ENCODE measurements around the gene ADTRP. TPM values are rescaled to one million over a fixed set of nuclear protein-coding genes. Genes with fewer than 3 reads are reported as not detected.

The ADTRP gene
- total RNA-seq, 1 donor from 2014 or later: 0.68 TPM

DNA sequence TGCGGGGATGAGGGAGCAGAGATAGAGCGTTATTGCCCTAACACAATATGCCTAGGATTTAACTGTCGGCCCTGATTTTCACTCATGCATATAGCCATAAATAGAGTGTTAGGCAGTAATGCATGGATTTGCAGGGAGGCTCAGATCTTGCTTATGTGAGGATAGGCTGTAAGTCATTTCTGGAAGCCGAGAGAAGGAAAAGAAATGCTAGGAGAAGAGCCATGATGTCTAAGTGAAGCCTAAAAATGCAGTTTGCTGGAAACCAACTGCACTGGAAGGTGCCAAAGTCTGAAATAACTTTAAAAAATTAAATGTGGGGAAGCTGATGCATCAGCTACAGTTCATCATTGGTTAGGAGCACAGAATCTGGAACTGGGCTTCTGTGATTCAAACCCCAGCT is 54.3 kb downstream of the ADTRP start:
- FAIRE-seq: no peak
- no peak overlapping the region for H3K27ac ChIP-seq (ENCODE audit: low read depth, low read length)
- no peak overlapping the region for H3K4me2 ChIP-seq (ENCODE audit: low read length)
- H2AFZ ChIP-seq (ENCODE audit: low read depth, low read length): no peak overlapping the region
- no peaks in the 10 kb centered on the region for H3K9me3 ChIP-seq (ENCODE audit: insufficient read depth, low read depth, low read length)
- H3K9me3 Mint-ChIP-seq (ENCODE audit: unreplicated experiment): peaks cover 5% of the 10 kb centered on the region
- H3K36me3 ChIP-seq (ENCODE audit: insufficient read depth, low read length): no peaks in the 10 kb centered on the region
- no peaks in the 10 kb centered on the region for H4K20me1 ChIP-seq (ENCODE audit: insufficient read depth, low read length)
- peaks cover 2% of the 10 kb centered on the region for H3K36me3 Mint-ChIP-seq (ENCODE audit: low read depth, unreplicated experiment)
- H3K4me1 ChIP-seq (ENCODE audit: insufficient read depth, low read length): no peaks in the 10 kb centered on the region
- peaks cover 2% of the 10 kb centered on the region for H3K27me3 Mint-ChIP-seq (ENCODE audit: low read depth, unreplicated experiment)
- H3K27me3 ChIP-seq (ENCODE audit: insufficient read depth, low read length): no peaks in the 10 kb centered on the region
- H3K4me3 Mint-ChIP-seq (ENCODE audit: unreplicated experiment): no peak overlapping the region
- H3K79me2 ChIP-seq (ENCODE audit: insufficient read depth, low read length): no peaks in the 10 kb centered on the region
- no peak overlapping the region for H3K9ac ChIP-seq (ENCODE audit: low read length)
- no peak for DNase-seq (ENCODE audit: low read depth)
- H3K27ac Mint-ChIP-seq (ENCODE audit: unreplicated experiment): no peak overlapping the region
- H3K4me3 ChIP-seq (ENCODE audit: insufficient read depth, low read depth, low read length): no peak overlapping the region
- no peak for TF ChIP-seq EZH2 (IDR thresholded peaks at IDR 0.05; ENCODE audit: insufficient read depth, low read length)
- TF ChIP-seq, protein P1, sequence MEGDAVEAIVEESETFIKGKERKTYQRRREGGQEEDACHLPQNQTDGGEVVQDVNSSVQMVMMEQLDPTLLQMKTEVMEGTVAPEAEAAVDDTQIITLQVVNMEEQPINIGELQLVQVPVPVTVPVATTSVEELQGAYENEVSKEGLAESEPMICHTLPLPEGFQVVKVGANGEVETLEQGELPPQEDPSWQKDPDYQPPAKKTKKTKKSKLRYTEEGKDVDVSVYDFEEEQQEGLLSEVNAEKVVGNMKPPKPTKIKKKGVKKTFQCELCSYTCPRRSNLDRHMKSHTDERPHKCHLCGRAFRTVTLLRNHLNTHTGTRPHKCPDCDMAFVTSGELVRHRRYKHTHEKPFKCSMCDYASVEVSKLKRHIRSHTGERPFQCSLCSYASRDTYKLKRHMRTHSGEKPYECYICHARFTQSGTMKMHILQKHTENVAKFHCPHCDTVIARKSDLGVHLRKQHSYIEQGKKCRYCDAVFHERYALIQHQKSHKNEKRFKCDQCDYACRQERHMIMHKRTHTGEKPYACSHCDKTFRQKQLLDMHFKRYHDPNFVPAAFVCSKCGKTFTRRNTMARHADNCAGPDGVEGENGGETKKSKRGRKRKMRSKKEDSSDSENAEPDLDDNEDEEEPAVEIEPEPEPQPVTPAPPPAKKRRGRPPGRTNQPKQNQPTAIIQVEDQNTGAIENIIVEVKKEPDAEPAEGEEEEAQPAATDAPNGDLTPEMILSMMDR (IDR thresholded peaks at IDR 0.05; ENCODE audit: insufficient read depth, low read depth, low read length): no peak
- no peaks in the 10 kb centered on the region for H3K4me1 Mint-ChIP-seq (ENCODE audit: low read depth, unreplicated experiment)

DNA sequence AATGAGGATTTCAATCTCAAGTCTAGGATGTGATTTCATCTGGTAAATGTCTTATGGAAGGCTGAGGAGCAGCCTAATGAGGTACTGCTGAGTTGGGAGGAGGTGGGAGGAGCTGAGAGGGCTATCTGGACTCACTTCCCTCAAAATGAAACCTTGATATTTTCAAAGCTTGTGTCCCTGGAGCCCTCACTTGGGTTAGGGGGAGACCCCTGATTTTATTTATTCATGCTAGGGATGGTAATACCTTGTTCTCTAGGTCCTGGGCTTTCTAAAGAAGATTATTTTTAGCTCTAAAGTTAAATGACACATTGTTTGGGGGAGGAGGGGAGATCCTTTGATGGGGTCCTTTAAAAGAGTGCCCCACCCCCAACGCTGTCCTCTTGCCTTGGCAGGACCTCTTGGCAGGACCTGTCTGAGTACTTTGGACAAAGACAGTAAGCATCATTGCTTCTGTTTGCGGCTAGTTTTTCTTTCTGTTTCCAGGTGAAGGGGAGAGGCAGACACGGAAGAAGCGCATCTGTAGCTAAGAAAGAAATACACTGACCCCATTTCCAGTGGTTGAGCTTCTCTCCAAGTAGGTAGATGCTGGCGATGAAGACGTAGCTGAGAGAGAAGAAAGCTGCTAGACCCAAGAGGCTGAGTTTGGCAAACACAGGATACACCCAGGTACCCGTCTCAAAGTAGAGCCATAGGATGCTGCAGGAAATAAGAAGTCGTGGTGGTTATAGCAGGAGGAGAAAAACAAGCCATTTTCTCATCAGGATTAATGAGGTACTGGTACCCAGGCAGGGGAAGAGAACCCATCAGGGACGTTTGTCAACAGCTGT is 55.6 kb downstream of the ADTRP start:
- H2AFZ ChIP-seq (ENCODE audit: low read depth, low read length): no peak overlapping the region
- no peak overlapping the region for H3K4me2 ChIP-seq (ENCODE audit: low read length)
- Mint-ChIP-seq H3K36me3 (ENCODE audit: low read depth, unreplicated experiment) (peaks cover 2% of the 10 kb centered on the region), H3K9me3 (ENCODE audit: unreplicated experiment) (peaks cover 5% of the 10 kb centered on the region), H3K27me3 (ENCODE audit: low read depth, unreplicated experiment) (peaks cover 2% of the 10 kb centered on the region), H3K4me1 (ENCODE audit: low read depth, unreplicated experiment) (no peaks in the 10 kb centered on the region), H3K27ac (ENCODE audit: unreplicated experiment) (no peak overlapping the region), H3K4me3 (ENCODE audit: unreplicated experiment) (no peak overlapping the region)
- no peak overlapping the region for H3K27ac ChIP-seq (ENCODE audit: low read depth, low read length)
- no peaks in the 10 kb centered on the region for H3K4me1 ChIP-seq (ENCODE audit: insufficient read depth, low read length)
- no peaks in the 10 kb centered on the region for H3K36me3 ChIP-seq (ENCODE audit: insufficient read depth, low read length)
- no peaks in the 10 kb centered on the region for H4K20me1 ChIP-seq (ENCODE audit: insufficient read depth, low read length)
- no peak for TF ChIP-seq EZH2 (IDR thresholded peaks at IDR 0.05; ENCODE audit: insufficient read depth, low read length)
- TF ChIP-seq, protein P1 (IDR thresholded peaks at IDR 0.05; ENCODE audit: insufficient read depth, low read depth, low read length): no peak
- no peak for DNase-seq (ENCODE audit: low read depth)
- no peaks in the 10 kb centered on the region for H3K9me3 ChIP-seq (ENCODE audit: insufficient read depth, low read depth, low read length)
- no peak overlapping the region for H3K9ac ChIP-seq (ENCODE audit: low read length)
- H3K79me2 ChIP-seq (ENCODE audit: insufficient read depth, low read length): no peaks in the 10 kb centered on the region
- FAIRE-seq: no peak
- no peak overlapping the region for H3K4me3 ChIP-seq (ENCODE audit: insufficient read depth, low read depth, low read length)
- H3K27me3 ChIP-seq (ENCODE audit: insufficient read depth, low read length): no peaks in the 10 kb centered on the region

DNA sequence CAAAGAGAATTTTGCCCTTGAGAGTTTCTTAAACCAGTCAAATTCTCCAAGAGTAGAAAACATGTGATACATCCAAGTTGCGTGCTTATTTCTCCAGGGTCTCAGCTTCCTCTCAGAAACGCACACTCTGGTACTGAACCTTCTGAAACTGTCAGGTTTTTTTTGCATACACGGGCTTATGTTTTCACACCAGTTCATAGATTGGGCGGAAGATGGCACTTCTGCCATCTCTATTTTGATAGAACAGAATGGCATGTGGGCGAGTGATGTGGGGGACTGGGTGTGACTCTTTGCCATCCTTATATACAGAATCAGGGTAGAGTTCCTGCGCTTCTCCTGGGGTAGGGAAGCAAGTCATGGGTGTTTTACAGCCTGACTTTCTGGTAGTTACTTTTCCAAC is 56.4 kb downstream of the ADTRP start:
- Mint-ChIP-seq H3K9me3 (ENCODE audit: unreplicated experiment) (peaks cover 3% of the 10 kb centered on the region), H3K27me3 (ENCODE audit: low read depth, unreplicated experiment) (peaks cover 2% of the 10 kb centered on the region), H3K27ac (ENCODE audit: unreplicated experiment) (no peak overlapping the region), H3K36me3 (ENCODE audit: low read depth, unreplicated experiment) (peaks cover 2% of the 10 kb centered on the region), H3K4me1 (ENCODE audit: low read depth, unreplicated experiment) (no peaks in the 10 kb centered on the region), H3K4me3 (ENCODE audit: unreplicated experiment) (no peak overlapping the region)
- no peak overlapping the region for H3K9ac ChIP-seq (ENCODE audit: low read length)
- H3K27ac ChIP-seq (ENCODE audit: low read depth, low read length): no peak overlapping the region
- H3K4me3 ChIP-seq (ENCODE audit: insufficient read depth, low read depth, low read length): no peak overlapping the region
- FAIRE-seq (no peak), DNase-seq (ENCODE audit: low read depth) (no peak)
- H3K9me3 ChIP-seq (ENCODE audit: insufficient read depth, low read depth, low read length): no peaks in the 10 kb centered on the region
- no peaks in the 10 kb centered on the region for H3K27me3 ChIP-seq (ENCODE audit: insufficient read depth, low read length)
- H3K4me2 ChIP-seq (ENCODE audit: low read length): no peak overlapping the region
- H2AFZ ChIP-seq (ENCODE audit: low read depth, low read length): no peak overlapping the region
- no peaks in the 10 kb centered on the region for H3K36me3 ChIP-seq (ENCODE audit: insufficient read depth, low read length)
- no peaks in the 10 kb centered on the region for H4K20me1 ChIP-seq (ENCODE audit: insufficient read depth, low read length)
- no peaks in the 10 kb centered on the region for H3K4me1 ChIP-seq (ENCODE audit: insufficient read depth, low read length)
- TF ChIP-seq, protein P1 (IDR thresholded peaks at IDR 0.05; ENCODE audit: insufficient read depth, low read depth, low read length): no peak
- TF ChIP-seq EZH2 (IDR thresholded peaks at IDR 0.05; ENCODE audit: insufficient read depth, low read length): no peak
- H3K79me2 ChIP-seq (ENCODE audit: insufficient read depth, low read length): no peaks in the 10 kb centered on the region

Measured in astrocyte (in vitro differentiated cells and primary cell).